ENCODE data around the gene HAND1. TPM values are rescaled to one million over a fixed set of nuclear protein-coding genes. Genes with fewer than 3 reads are reported as not detected.

The HAND1 gene
- total and polyA plus RNA-seq, 9 of the 15 experiments (the other 6 are each of a cell fraction or from before 2014, with no cell fraction given), result not detected

DNA sequence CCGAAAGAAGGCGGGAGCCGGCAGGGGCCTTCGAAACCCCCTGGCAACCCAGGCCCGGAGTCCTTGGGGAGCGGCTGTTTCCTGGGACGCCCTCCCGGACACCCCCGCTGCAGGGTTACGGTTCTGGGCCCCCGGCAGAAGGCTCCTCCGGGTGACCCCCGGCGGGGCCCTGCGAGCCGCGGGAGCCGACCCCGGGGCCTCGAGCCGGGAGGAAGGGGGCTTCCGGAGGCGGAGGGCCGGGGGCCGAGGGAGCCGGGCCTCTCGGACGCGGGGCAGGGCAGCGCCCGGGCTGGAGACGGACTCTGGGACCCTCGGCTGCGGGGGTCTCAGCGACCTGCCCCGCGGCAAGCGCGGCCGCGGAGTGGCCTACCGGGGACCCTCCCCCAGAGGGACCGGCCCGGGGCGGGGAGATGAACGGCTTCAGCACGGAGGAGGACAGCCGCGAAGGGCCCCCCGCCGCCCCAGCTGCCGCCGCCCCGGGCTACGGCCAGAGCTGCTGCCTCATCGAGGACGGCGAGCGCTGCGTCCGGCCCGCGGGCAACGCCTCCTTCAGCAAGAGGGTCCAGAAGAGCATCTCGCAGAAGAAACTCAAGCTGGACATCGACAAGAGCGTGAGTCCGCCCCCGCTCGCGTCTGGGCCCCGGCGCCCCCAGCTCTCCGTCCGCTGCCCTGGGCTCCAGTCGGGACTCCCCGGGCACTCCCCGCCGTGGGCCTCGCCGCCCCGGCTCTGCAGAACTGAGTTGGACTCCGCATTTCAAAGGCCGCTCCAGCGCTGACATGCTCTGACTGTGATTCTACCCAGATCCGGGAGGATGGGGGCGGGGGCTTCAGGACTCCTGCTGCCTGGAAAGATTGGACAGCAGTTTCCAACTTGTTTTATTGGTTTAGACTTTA is 31.6 kb downstream of the HAND1 start (continued):
- TF ChIP-seq RBM39 (optimal IDR thresholded peaks at IDR 0.05; ENCODE audit: low read depth, low read length) (no peak), KDM5B (IDR thresholded peaks at IDR 0.05; ENCODE audit: insufficient replicate concordance, low read depth, low read length) (no peak), SETDB1 (IDR thresholded peaks at IDR 0.05; ENCODE audit: low read length) (no peak), HOXB6 (CRISPR knock-in tag; IDR thresholded peaks at IDR 0.05; ENCODE audit: borderline replicate concordance) (no peak), TCF3 (CRISPR knock-in tag; IDR thresholded peaks at IDR 0.05) (no peak), RAD21 (CRISPR knock-in tag; conservative IDR thresholded peaks at IDR 0.05 in 1 of 2, IDR thresholded peaks at IDR 0.05 in 1 of 2) (no peak), ZNF668 (CRISPR knock-in tag; IDR thresholded peaks at IDR 0.05) (no peak), ZNF766 (CRISPR knock-in tag; conservative IDR thresholded peaks at IDR 0.05) (no peak), SP2 (IDR thresholded peaks at IDR 0.05; ENCODE audit: extremely low read depth, low read depth, low read length, poor library complexity, severe bottlenecking) (no peak), ZFP30 (CRISPR knock-in tag; IDR thresholded peaks at IDR 0.05; ENCODE audit: borderline replicate concordance) (no peak), FOXK1 (CRISPR knock-in tag; IDR thresholded peaks at IDR 0.05; ENCODE audit: borderline replicate concordance) (0 out of 2 replicates have a peak, but pooled peaks have one; percentile 33), ASH1L (IDR thresholded peaks at IDR 0.05; ENCODE audit: borderline replicate concordance, low read depth, partially characterized antibody) (no peak), ERF (CRISPR knock-in tag; IDR thresholded peaks at IDR 0.05) (no peak)
- TF ChIP-seq, protein P1, sequence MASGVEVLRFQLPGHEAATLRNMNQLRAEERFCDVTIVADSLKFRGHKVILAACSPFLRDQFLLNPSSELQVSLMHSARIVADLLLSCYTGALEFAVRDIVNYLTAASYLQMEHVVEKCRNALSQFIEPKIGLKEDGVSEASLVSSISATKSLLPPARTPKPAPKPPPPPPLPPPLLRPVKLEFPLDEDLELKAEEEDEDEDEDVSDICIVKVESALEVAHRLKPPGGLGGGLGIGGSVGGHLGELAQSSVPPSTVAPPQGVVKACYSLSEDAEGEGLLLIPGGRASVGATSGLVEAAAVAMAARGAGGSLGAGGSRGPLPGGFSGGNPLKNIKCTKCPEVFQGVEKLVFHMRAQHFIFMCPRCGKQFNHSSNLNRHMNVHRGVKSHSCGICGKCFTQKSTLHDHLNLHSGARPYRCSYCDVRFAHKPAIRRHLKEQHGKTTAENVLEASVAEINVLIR (CRISPR knock-in tag; IDR thresholded peaks at IDR 0.05), result no peak
- TF ChIP-seq, protein P2, sequence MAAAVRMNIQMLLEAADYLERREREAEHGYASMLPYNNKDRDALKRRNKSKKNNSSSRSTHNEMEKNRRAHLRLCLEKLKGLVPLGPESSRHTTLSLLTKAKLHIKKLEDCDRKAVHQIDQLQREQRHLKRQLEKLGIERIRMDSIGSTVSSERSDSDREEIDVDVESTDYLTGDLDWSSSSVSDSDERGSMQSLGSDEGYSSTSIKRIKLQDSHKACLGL (CRISPR knock-in tag; IDR thresholded peaks at IDR 0.05; ENCODE audit: borderline replicate concordance, poor library complexity, severe bottlenecking), result no peak
- TF ChIP-seq, protein P3, sequence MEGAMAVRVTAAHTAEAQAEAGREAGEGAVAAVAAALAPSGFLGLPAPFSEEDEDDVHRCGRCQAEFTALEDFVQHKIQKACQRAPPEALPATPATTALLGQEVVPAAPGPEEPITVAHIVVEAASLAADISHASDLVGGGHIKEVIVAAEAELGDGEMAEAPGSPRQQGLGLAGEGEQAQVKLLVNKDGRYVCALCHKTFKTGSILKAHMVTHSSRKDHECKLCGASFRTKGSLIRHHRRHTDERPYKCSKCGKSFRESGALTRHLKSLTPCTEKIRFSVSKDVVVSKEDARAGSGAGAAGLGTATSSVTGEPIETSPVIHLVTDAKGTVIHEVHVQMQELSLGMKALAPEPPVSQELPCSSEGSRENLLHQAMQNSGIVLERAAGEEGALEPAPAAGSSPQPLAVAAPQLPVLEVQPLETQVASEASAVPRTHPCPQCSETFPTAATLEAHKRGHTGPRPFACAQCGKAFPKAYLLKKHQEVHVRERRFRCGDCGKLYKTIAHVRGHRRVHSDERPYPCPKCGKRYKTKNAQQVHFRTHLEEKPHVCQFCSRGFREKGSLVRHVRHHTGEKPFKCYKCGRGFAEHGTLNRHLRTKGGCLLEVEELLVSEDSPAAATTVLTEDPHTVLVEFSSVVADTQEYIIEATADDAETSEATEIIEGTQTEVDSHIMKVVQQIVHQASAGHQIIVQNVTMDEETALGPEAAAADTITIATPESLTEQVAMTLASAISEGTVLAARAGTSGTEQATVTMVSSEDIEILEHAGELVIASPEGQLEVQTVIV (CRISPR knock-in tag; IDR thresholded peaks at IDR 0.05; ENCODE audit: borderline replicate concordance), result no peak
